GM12892 (cell line): ENCODE measurements around the gene DBR1.

Experiments used
- POLR2A ChIP-seq: IDR thresholded peaks from 2 replicates; pipeline ENCODE4 v1.6.1; 2011; ENCODE audit warnings: low read depth, low read length, control low read depth
- POLR2AphosphoS5 ChIP-seq: IDR thresholded peaks from 2 replicates; pipeline ENCODE4 v1.6.1; 2011; ENCODE audit warnings: low read depth, low read length, control low read depth
- TAF1 ChIP-seq: IDR thresholded peaks from 2 replicates; pipeline ENCODE4 v1.6.1; 2011; ENCODE audit warnings: low read depth, mild to moderate bottlenecking, control low read depth, low read length, borderline replicate concordance

- TF ChIP-seq POLR2A (no peak), POLR2AphosphoS5 (no peak), TAF1 (no peak)
Measured at GRCh38 chr3:138157743-138158142, 17.0 kb downstream of the DBR1 start.
